HCT116 (cell line): Measurements from ENCODE around the gene BDH1. TPM values are rescaled to one million over a fixed set of nuclear protein-coding genes. Genes with fewer than 3 reads are reported as not detected.

Source experiments
- ATAC-seq: fragments of 200-7000 bp; cut with Tn5 transposase; 2 replicates; pipeline ENCODE4 v1.9.1; 2020; ENCODE audit warnings: mild to moderate bottlenecking, moderate library complexity
- BruUV-seq: library from RNA; stranded (reverse); fragments of 400-500 nt; replicated peaks from 2 replicates; lab custom pipeline; 2021; lab: Mats Ljungman, UMichigan
- CTCF ChIA-PET: fragments of 300-600 bp; sonication (Branson Sonifier 250); formaldehyde crosslinking; loops from one replicate; lab custom pipeline; 2021; ENCODE audit warnings: antibody characterized with exemption; lab: Charles Lee
- POLR2A ChIA-PET: fragments of 300-600, 350-600 bp; sonication (Branson Sonifier 250); formaldehyde crosslinking; loops from one replicate; lab custom pipeline; 2021; ENCODE audit warnings: antibody characterized with exemption; lab: Charles Lee
- RAD21 ChIA-PET, 2 experiments: fragments of 300-600 bp; sonication (Branson Sonifier 250); formaldehyde crosslinking; loops; one replicate each; lab custom pipeline; 2023; ENCODE audit warnings: low total read pairs in 2 of 2; ENCODE audit not compliant: uncharacterized antibody in 2 of 2, unreplicated experiment in 2 of 2, low non-redundant PET in 1 of 2; lab: Charles Lee
- DNase-seq: peaks from one replicate; pipeline ENCODE4 v3.0.0-alpha.2; 2010; ENCODE audit warnings: low read depth, low spot score
- H2AFZ ChIP-seq: fragments of 200-600 bp; shearing (Covaris generic), sonication (generic); 2 replicates; pipeline ENCODE4 v1.6.1; 2017; ENCODE audit warnings: low read depth, mixed run types, mixed read lengths, antibody characterized with exemption, low read length; ENCODE audit not compliant: poor library complexity, severe bottlenecking
- H3K27ac ChIP-seq: 2 replicates; pipeline ENCODE4 v1.5.1; 2012; ENCODE audit warnings: low read depth, low read length
- H3K27me3 ChIP-seq: fragments of 200-600 bp; sonication (generic); 2 replicates; pipeline ENCODE4 v1.6.1; 2016; ENCODE audit warnings: mixed run types, low read length, mixed read lengths; ENCODE audit not compliant: insufficient read depth
- H3K36me3 ChIP-seq, 2 experiments: fragments of 200-500 bp in 1 of 2; fragments of 200-600 bp in 1 of 2; sonication (Bioruptor generic) in 1 of 2; sonication (generic) in 1 of 2; 2 replicates each; pipeline versions ENCODE4 v1.5.1 to v1.6.1; 2014 to 2016; ENCODE audit warnings: low read length in 2 of 2, inconsistent platforms in 1 of 2, mixed read lengths in 1 of 2, mixed run types in 1 of 2; ENCODE audit not compliant: insufficient read depth in 2 of 2, control insufficient read depth in 1 of 2
- H3K4me1 ChIP-seq, 2 experiments: fragments of 200-600 bp in 1 of 2; sonication (generic) in 1 of 2; 2 replicates each; pipeline versions ENCODE4 v1.5.1 to v1.6.1; 2012 to 2017; ENCODE audit warnings: low read length in 2 of 2, inconsistent platforms in 1 of 2, mild to moderate bottlenecking in 1 of 2, mixed read lengths in 1 of 2, mixed run types in 1 of 2, moderate library complexity in 1 of 2; ENCODE audit not compliant: insufficient read depth in 2 of 2, control insufficient read depth in 1 of 2
- H3K4me2 ChIP-seq: fragments of 200-600 bp; sonication (generic); 2 replicates; pipeline ENCODE4 v1.6.1; 2017; ENCODE audit warnings: mixed run types, low read length, mixed read lengths
- H3K4me3 ChIP-seq, 2 experiments: fragments of 200-600 bp in 1 of 2; sonication (generic) in 1 of 2; replicated peaks in 1 of 2; 2 replicates each; pipeline ENCODE4 v1.5.1; 2011 to 2016; ENCODE audit warnings: low read length in 2 of 2, control low read depth in 1 of 2, low read depth in 1 of 2, mild to moderate bottlenecking in 1 of 2, mixed read lengths in 1 of 2, mixed run types in 1 of 2
- H3K79me2 ChIP-seq: fragments of 200-600 bp; sonication (generic); 2 replicates; pipeline ENCODE4 v1.6.1; 2017; ENCODE audit warnings: mild to moderate bottlenecking, mixed run types, low read length, moderate library complexity, mixed read lengths; ENCODE audit not compliant: insufficient read depth
- H3K9ac ChIP-seq: fragments of 200-600 bp; sonication (generic); 2 replicates; pipeline ENCODE4 v1.6.1; 2016; ENCODE audit warnings: low read length, mixed read lengths
- H3K9me2 ChIP-seq: fragments of 200-600 bp; sonication (generic), shearing (Covaris generic); 2 replicates; pipeline ENCODE4 v1.6.1; 2017; ENCODE audit warnings: mixed run types, mild to moderate bottlenecking, moderate library complexity; ENCODE audit not compliant: insufficient read depth
- H3K9me3 ChIP-seq, 2 experiments: fragments of 200-500 bp in 1 of 2; fragments of 200-600 bp in 1 of 2; sonication (Bioruptor generic) in 1 of 2; sonication (generic) in 1 of 2; 2 replicates each; pipeline ENCODE4 v1.6.1; 2014 to 2017; ENCODE audit warnings: low read length in 2 of 2, mixed read lengths in 2 of 2, inconsistent platforms in 1 of 2, low read depth in 1 of 2, mild to moderate bottlenecking in 1 of 2, mixed run types in 1 of 2, moderate library complexity in 1 of 2; ENCODE audit not compliant: control insufficient read depth in 1 of 2, insufficient read depth in 1 of 2
- H4K20me1 ChIP-seq: fragments of 200-600 bp; sonication (generic), shearing (Covaris generic); 2 replicates; pipeline ENCODE4 v1.6.1; 2017; ENCODE audit warnings: mixed run types, mild to moderate bottlenecking, moderate library complexity; ENCODE audit not compliant: insufficient read depth
- CEBPB ChIP-seq: IDR thresholded peaks from 2 replicates; pipeline ENCODE4 v1.6.1; 2012; ENCODE audit warnings: low read depth
- CTCF ChIP-seq, 3 experiments: fragments of 200-600 bp in 1 of 3; sonication (generic) in 1 of 3; IDR thresholded peaks in 2 of 3; conservative IDR thresholded peaks in 1 of 3; 2 replicates each; pipeline ENCODE4 v1.5.1; 2012 to 2017; ENCODE audit warnings: low read depth in 2 of 3, low read length in 2 of 3, antibody characterized with exemption in 1 of 3, borderline replicate concordance in 1 of 3, control low read depth in 1 of 3, mild to moderate bottlenecking in 1 of 3, mixed read lengths in 1 of 3, mixed run types in 1 of 3, moderate library complexity in 1 of 3; ENCODE audit not compliant: insufficient read depth in 1 of 3
- ELF1 ChIP-seq: IDR thresholded peaks from 2 replicates; pipeline ENCODE4 v1.6.1; 2012; ENCODE audit warnings: low read depth, borderline replicate concordance
- EZH2phosphoT487 ChIP-seq: fragments of 200-600 bp; IDR thresholded peaks from 2 replicates; pipeline ENCODE4 v1.6.1; 2018; ENCODE audit warnings: antibody characterized with exemption, borderline replicate concordance
- JUND ChIP-seq: IDR thresholded peaks from 2 replicates; pipeline ENCODE4 v1.6.1; 2012
- POLR2A ChIP-seq: IDR thresholded peaks from 2 replicates; pipeline ENCODE4 v1.7.0; 2011; ENCODE audit warnings: borderline replicate concordance; ENCODE audit not compliant: insufficient read depth, insufficient read length; ENCODE audit errors: extremely low read depth
- SP1 ChIP-seq: IDR thresholded peaks from 2 replicates; pipeline ENCODE4 v1.6.1; 2012; ENCODE audit warnings: low read depth
- SRF ChIP-seq: IDR thresholded peaks from 2 replicates; pipeline ENCODE4 v1.6.1; 2012; ENCODE audit warnings: low read depth
- TCF7L2 ChIP-seq: IDR thresholded peaks from 2 replicates; pipeline ENCODE4 v1.7.0; 2011; ENCODE audit warnings: borderline replicate concordance, inconsistent platforms; ENCODE audit not compliant: insufficient read depth, insufficient read length; ENCODE audit errors: extremely low read depth
- YY1 ChIP-seq: IDR thresholded peaks from 2 replicates; pipeline ENCODE4 v1.6.1; 2011; ENCODE audit warnings: low read length, low read depth, moderate library complexity, mild to moderate bottlenecking; ENCODE audit not compliant: insufficient replicate concordance; ENCODE audit errors: extremely low read depth
- ZNF274 ChIP-seq: fragments of 200-500 bp; sonication (Bioruptor generic); IDR thresholded peaks from 2 replicates; pipeline ENCODE4 v1.6.1; 2014; ENCODE audit warnings: mild to moderate bottlenecking, low read depth, low read length, inconsistent platforms
- intact Hi-C: fragments of 100-400 bp; cut with micrococcal nuclease; formaldehyde crosslinking; loops from 2 replicates; pipeline ENCODE4 v1.10.0; 2022
- total RNA-seq: library from RNA; stranded (reverse); gene quantifications from one replicate; pipeline ENCODE4 v1.2.1, GENCODE V29; 2021; ENCODE audit not compliant: unreplicated experiment

The BDH1 gene
- total RNA-seq, 1 experiment from 2014 or later: 26.6 TPM

- ChIA-PET POLR2A (no interaction called here), RAD21 (no interaction called here), CTCF (no interaction called here)
- H3K4me2 ChIP-seq: no peak overlapping the region
- no peak overlapping the region for H3K4me3 ChIP-seq
- H3K79me2 ChIP-seq: no peaks in the 10 kb centered on the region
- no peak overlapping the region for H3K9ac ChIP-seq
- H3K36me3 ChIP-seq: no peaks in the 10 kb centered on the region
- no peak for TF ChIP-seq TCF7L2
- TF ChIP-seq JUND: no peak
- TF ChIP-seq EZH2phosphoT487: no peak
- no peak for TF ChIP-seq CEBPB
- no peak for TF ChIP-seq SP1
- no peak for TF ChIP-seq SRF
- TF ChIP-seq ZNF274: no peak
- no peak for TF ChIP-seq ELF1
- TF ChIP-seq POLR2A: no peak
- TF ChIP-seq YY1: no peak
- no peak for TF ChIP-seq CTCF (IDR thresholded peaks at IDR 0.05 in 2 of 3, conservative IDR thresholded peaks at IDR 0.05 in 1 of 3; ENCODE audit: borderline replicate concordance in 1 of 3, insufficient read depth in 1 of 3, low read depth in 2 of 3, low read length in 2 of 3)
- H3K27me3 ChIP-seq: no peaks in the 10 kb centered on the region
- no peak overlapping the region for H3K27ac ChIP-seq
- H3K9me2 ChIP-seq: no peaks in the 10 kb centered on the region
- ATAC-seq (no peak), DNase-seq (no peak)
- peaks cover 6 to 16% of the 10 kb centered on the region in 2 experiments for H3K4me1 ChIP-seq
- BruUV-seq: no TSS peak
- intact Hi-C loops: no loop called here
- no peak overlapping the region for H2AFZ ChIP-seq
- no peaks in the 10 kb centered on the region for H3K9me3 ChIP-seq
- H4K20me1 ChIP-seq: no peaks in the 10 kb centered on the region
Measured at GRCh38 chr3:197597335-197597734, 41.6 kb upstream of the BDH1 start.
